ENCODE results near the gene LALBA.
"Not testable (repeated sequence)": the region's sequence is repeated elsewhere in the genome, so short reads cannot be mapped to it uniquely, and the experiment has no call there.

LALBA gene

GRCh38 chr12:48556631-48557030 lies 13.2 kb downstream of the LALBA start:
- Histone ChIP-seq H3K9me3 (ENCODE audit: control extremely low read depth in 1 of 5, control insufficient read depth in 4 of 5, insufficient read depth in 2 of 5, low read depth in 1 of 5, low read length in 4 of 5) (no peaks in the 10 kb centered on the region), H3K36me3 (ENCODE audit: control insufficient read depth in 4 of 4, insufficient read depth in 4 of 4, low read length in 3 of 4) (no peaks in the 10 kb centered on the region), H3K4me3 (ENCODE audit: control insufficient read depth in 1 of 7, extremely low read depth in 1 of 7, insufficient read depth in 4 of 7, low read depth in 2 of 7, low read length in 6 of 7) (no peak overlapping the region), H3K27ac (ENCODE audit: insufficient read depth in 1 of 2, low read depth in 1 of 2, low read length in 2 of 2, poor library complexity in 1 of 2, severe bottlenecking in 2 of 2) (no peak overlapping the region), H3K4me1 (ENCODE audit: control extremely low read depth in 1 of 4, control insufficient read depth in 4 of 4, insufficient read depth in 4 of 4, low read length in 3 of 4) (peaks cover 0 to 2% (median 0%) of the 10 kb centered on the region in 4 experiments), H3K27me3 (replicated peaks in 2 of 5; ENCODE audit: control insufficient read depth in 4 of 5, insufficient read depth in 5 of 5, low read length in 4 of 5) (no peaks in the 10 kb centered on the region)
- DNase-seq = no peak
- CTCF ChIA-PET = no interaction called here
- POLR2A ChIA-PET = no interaction called here
- WGBS (ENCODE audit: insufficient coverage) = 85% methylated on average over 3 of the region's 6 CpGs

DNA sequence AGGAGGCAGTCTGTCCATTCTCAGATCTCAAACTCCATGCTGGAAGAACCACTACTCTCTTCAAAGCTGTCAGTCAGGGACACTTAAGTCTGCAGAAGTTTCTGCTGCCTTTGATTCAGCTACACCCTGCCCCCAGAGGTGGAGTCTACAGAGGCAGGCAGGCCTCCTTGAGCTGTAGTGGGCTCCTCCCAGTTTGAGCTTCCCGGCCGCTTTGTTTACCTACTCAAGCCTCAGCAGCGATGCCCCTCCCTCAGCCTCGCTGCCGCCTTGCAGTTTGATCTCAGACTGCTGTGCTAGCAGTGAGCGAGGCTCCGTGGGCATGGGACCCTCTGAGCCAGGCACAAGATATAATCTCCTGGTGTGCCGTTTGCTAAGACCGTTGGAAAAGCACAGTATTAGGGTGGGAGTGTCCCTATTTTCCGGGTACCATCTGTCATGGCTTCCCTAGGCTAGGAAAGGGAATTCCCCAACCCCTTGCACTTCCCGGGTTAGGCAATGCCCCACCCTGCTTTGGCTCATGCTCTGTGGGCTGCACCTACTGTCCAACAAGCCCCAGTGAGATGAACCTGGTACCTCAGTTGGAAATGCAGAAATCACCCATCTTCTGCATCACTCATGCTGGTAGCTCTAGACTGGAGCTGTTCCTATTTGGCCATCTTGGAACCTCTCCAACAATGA lies 16.0 kb downstream of the LALBA start:
- CTCF ChIA-PET = interaction anchor here (2.2 kb wide), 1 partner anchor 64 kb away, joined by 6 read pairs; no protein-coding TSS in a partner anchor
- WGBS (ENCODE audit: insufficient coverage) = 94% methylated on average over 6 of the region's 11 CpGs
- H3K27me3 ChIP-seq (replicated peaks in 2 of 5; ENCODE audit: control insufficient read depth in 4 of 5, insufficient read depth in 5 of 5, low read length in 4 of 5); POLR2A ChIA-PET; DNase-seq; H3K4me3 ChIP-seq (ENCODE audit: control insufficient read depth in 1 of 7, extremely low read depth in 1 of 7, insufficient read depth in 4 of 7, low read depth in 2 of 7, low read length in 6 of 7); H3K4me1 ChIP-seq (ENCODE audit: control extremely low read depth in 1 of 4, control insufficient read depth in 4 of 4, insufficient read depth in 4 of 4, low read length in 3 of 4); H3K27ac ChIP-seq (ENCODE audit: insufficient read depth in 1 of 2, low read depth in 1 of 2, low read length in 2 of 2, poor library complexity in 1 of 2, severe bottlenecking in 2 of 2); H3K9me3 ChIP-seq (ENCODE audit: control extremely low read depth in 1 of 5, control insufficient read depth in 4 of 5, insufficient read depth in 2 of 5, low read depth in 1 of 5, low read length in 4 of 5); H3K36me3 ChIP-seq (ENCODE audit: control insufficient read depth in 4 of 4, insufficient read depth in 4 of 4, low read length in 3 of 4): not testable (repeated sequence)

GRCh38 chr12:48551636-48552035 lies 18.2 kb downstream of the LALBA start:
- CTCF ChIA-PET; H3K27ac ChIP-seq (ENCODE audit: insufficient read depth in 1 of 2, low read depth in 1 of 2, low read length in 2 of 2, poor library complexity in 1 of 2, severe bottlenecking in 2 of 2); H3K36me3 ChIP-seq (ENCODE audit: control insufficient read depth in 4 of 4, insufficient read depth in 4 of 4, low read length in 3 of 4); H3K9me3 ChIP-seq (ENCODE audit: control extremely low read depth in 1 of 5, control insufficient read depth in 4 of 5, insufficient read depth in 2 of 5, low read depth in 1 of 5, low read length in 4 of 5); POLR2A ChIA-PET; DNase-seq; H3K4me3 ChIP-seq (ENCODE audit: control insufficient read depth in 1 of 7, extremely low read depth in 1 of 7, insufficient read depth in 4 of 7, low read depth in 2 of 7, low read length in 6 of 7); H3K4me1 ChIP-seq (ENCODE audit: control extremely low read depth in 1 of 4, control insufficient read depth in 4 of 4, insufficient read depth in 4 of 4, low read length in 3 of 4); H3K27me3 ChIP-seq (replicated peaks in 2 of 5; ENCODE audit: control insufficient read depth in 4 of 5, insufficient read depth in 5 of 5, low read length in 4 of 5): not testable (repeated sequence)
- 97% methylated on average over 6 of the region's 13 CpGs for WGBS (ENCODE audit: insufficient coverage)

DNA sequence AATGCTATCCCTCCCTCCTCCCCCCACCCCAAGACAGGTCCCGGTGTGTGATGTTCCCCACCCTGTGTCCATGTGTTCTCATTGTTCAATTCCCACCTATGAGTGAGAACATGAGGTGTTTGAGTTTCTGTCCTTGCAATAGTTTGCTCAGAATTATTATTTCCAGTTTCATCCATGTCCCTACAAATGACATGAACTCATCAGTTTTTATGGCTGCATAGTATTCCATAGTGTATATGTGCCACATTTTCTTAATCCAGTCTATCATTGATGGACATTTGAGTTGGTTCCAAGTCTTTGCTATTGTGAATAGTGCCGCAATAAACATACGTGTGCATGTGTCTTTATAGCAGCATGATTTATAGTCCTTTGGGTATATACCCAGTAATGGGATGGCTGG lies 22.8 kb downstream of the LALBA start:
- H3K27me3 ChIP-seq (replicated peaks in 2 of 5; ENCODE audit: control insufficient read depth in 4 of 5, insufficient read depth in 5 of 5, low read length in 4 of 5); DNase-seq; H3K4me1 ChIP-seq (ENCODE audit: control extremely low read depth in 1 of 4, control insufficient read depth in 4 of 4, insufficient read depth in 4 of 4, low read length in 3 of 4); H3K36me3 ChIP-seq (ENCODE audit: control insufficient read depth in 4 of 4, insufficient read depth in 4 of 4, low read length in 3 of 4); POLR2A ChIA-PET; H3K27ac ChIP-seq (ENCODE audit: insufficient read depth in 1 of 2, low read depth in 1 of 2, low read length in 2 of 2, poor library complexity in 1 of 2, severe bottlenecking in 2 of 2); H3K4me3 ChIP-seq (ENCODE audit: control insufficient read depth in 1 of 7, extremely low read depth in 1 of 7, insufficient read depth in 4 of 7, low read depth in 2 of 7, low read length in 6 of 7); CTCF ChIA-PET; H3K9me3 ChIP-seq (ENCODE audit: control extremely low read depth in 1 of 5, control insufficient read depth in 4 of 5, insufficient read depth in 2 of 5, low read depth in 1 of 5, low read length in 4 of 5): not testable (repeated sequence)
- WGBS (ENCODE audit: insufficient coverage) = no CpG with 5 or more reads among the region's 3 CpGs

- whole genome bisulfite sequencing (ENCODE audit: insufficient coverage) = no CpG with 5 or more reads among the region's 4 CpGs
- POLR2A ChIA-PET = no interaction called here
- Histone ChIP-seq H3K4me3 (ENCODE audit: control insufficient read depth in 1 of 7, extremely low read depth in 1 of 7, insufficient read depth in 4 of 7, low read depth in 2 of 7, low read length in 6 of 7) (no peak overlapping the region), H3K4me1 (ENCODE audit: control extremely low read depth in 1 of 4, control insufficient read depth in 4 of 4, insufficient read depth in 4 of 4, low read length in 3 of 4) (no peaks in the 10 kb centered on the region), H3K27me3 (replicated peaks in 2 of 5; ENCODE audit: control insufficient read depth in 4 of 5, insufficient read depth in 5 of 5, low read length in 4 of 5) (peaks cover 0 to 5% (median 3%) of the 10 kb centered on the region in 5 experiments), H3K9me3 (ENCODE audit: control extremely low read depth in 1 of 5, control insufficient read depth in 4 of 5, insufficient read depth in 2 of 5, low read depth in 1 of 5, low read length in 4 of 5) (no peaks in the 10 kb centered on the region), H3K27ac (ENCODE audit: insufficient read depth in 1 of 2, low read depth in 1 of 2, low read length in 2 of 2, poor library complexity in 1 of 2, severe bottlenecking in 2 of 2) (no peak overlapping the region), H3K36me3 (ENCODE audit: control insufficient read depth in 4 of 4, insufficient read depth in 4 of 4, low read length in 3 of 4) (no peaks in the 10 kb centered on the region)
- DNase-seq = no peak
- CTCF ChIA-PET = interaction anchor here (6.2 kb wide), 1 partner anchor 71 kb away, joined by 53 read pairs; no protein-coding TSS in a partner anchor
These were observed 23.9 kb downstream of the LALBA start for GRCh38 chr12:48545833-48546469.

GRCh38 chr12:48542300-48542928 lies 27.4 kb downstream of the LALBA start:
- DNase-seq = peak; percentile 29 to 61 (median 60)
- CTCF ChIA-PET = interaction anchor here (2.1 to 6.2 kb wide), 3 partner anchors 70 to 79 kb away, joined by 5 to 53 read pairs (median 10); no protein-coding TSS in a partner anchor
- Histone ChIP-seq H3K9me3 (ENCODE audit: control extremely low read depth in 1 of 5, control insufficient read depth in 4 of 5, insufficient read depth in 2 of 5, low read depth in 1 of 5, low read length in 4 of 5) (no peaks in the 10 kb centered on the region), H3K4me1 (ENCODE audit: control extremely low read depth in 1 of 4, control insufficient read depth in 4 of 4, insufficient read depth in 4 of 4, low read length in 3 of 4) (no peaks in the 10 kb centered on the region), H3K36me3 (ENCODE audit: control insufficient read depth in 4 of 4, insufficient read depth in 4 of 4, low read length in 3 of 4) (no peaks in the 10 kb centered on the region), H3K27me3 (replicated peaks in 2 of 5; ENCODE audit: control insufficient read depth in 4 of 5, insufficient read depth in 5 of 5, low read length in 4 of 5) (peaks cover 0 to 7% (median 3%) of the 10 kb centered on the region in 5 experiments), H3K4me3 (ENCODE audit: control insufficient read depth in 1 of 7, extremely low read depth in 1 of 7, insufficient read depth in 4 of 7, low read depth in 2 of 7, low read length in 6 of 7) (no peak overlapping the region), H3K27ac (ENCODE audit: insufficient read depth in 1 of 2, low read depth in 1 of 2, low read length in 2 of 2, poor library complexity in 1 of 2, severe bottlenecking in 2 of 2) (no peak overlapping the region)
- POLR2A ChIA-PET = no interaction called here
- 8% methylated on average over 3 of the region's 8 CpGs for WGBS (ENCODE audit: insufficient coverage)

GRCh38 chr12:48536602-48537001 lies 33.2 kb downstream of the LALBA start:
- H3K27ac ChIP-seq (ENCODE audit: insufficient read depth in 1 of 2, low read depth in 1 of 2, low read length in 2 of 2, poor library complexity in 1 of 2, severe bottlenecking in 2 of 2) = no peak overlapping the region
- DNase-seq = peak in 1 of 3 donors; percentile 1
- no peaks in the 10 kb centered on the region for H3K9me3 ChIP-seq (ENCODE audit: control extremely low read depth in 1 of 5, control insufficient read depth in 4 of 5, insufficient read depth in 2 of 5, low read depth in 1 of 5, low read length in 4 of 5)
- H3K4me3 ChIP-seq (ENCODE audit: control insufficient read depth in 1 of 7, extremely low read depth in 1 of 7, insufficient read depth in 4 of 7, low read depth in 2 of 7, low read length in 6 of 7) = no peak overlapping the region
- peaks cover 0 to 2% (median 0%) of the 10 kb centered on the region in 5 experiments for H3K27me3 ChIP-seq (replicated peaks in 2 of 5; ENCODE audit: control insufficient read depth in 4 of 5, insufficient read depth in 5 of 5, low read length in 4 of 5)
- no CpG with 5 or more reads among the region's 1 CpG for WGBS (ENCODE audit: insufficient coverage)
- ChIA-PET CTCF (no interaction called here), POLR2A (no interaction called here)
- no peaks in the 10 kb centered on the region for H3K4me1 ChIP-seq (ENCODE audit: control extremely low read depth in 1 of 4, control insufficient read depth in 4 of 4, insufficient read depth in 4 of 4, low read length in 3 of 4)
- no peaks in the 10 kb centered on the region for H3K36me3 ChIP-seq (ENCODE audit: control insufficient read depth in 4 of 4, insufficient read depth in 4 of 4, low read length in 3 of 4)

All from common myeloid progenitor, CD34-positive (primary cell).